HepG2 (cell line): ENCODE results near the gene SOST. TPM values are rescaled to one million over a fixed set of nuclear protein-coding genes. Genes with fewer than 3 reads are reported as not detected.

Experiments used
- CBFB ChIP-seq: sonication (generic); formaldehyde crosslinking; IDR thresholded peaks from 2 replicates; pipeline ENCODE4 v1.4.0; 2020; ENCODE audit warnings: missing genetic modification reagents
- EEA1 ChIP-seq: sonication (generic); formaldehyde crosslinking; IDR thresholded peaks from 2 replicates; pipeline ENCODE4 v1.5.1; 2020; ENCODE audit warnings: mild to moderate bottlenecking, missing genetic modification reagents, borderline replicate concordance
- HHEX ChIP-seq: IDR thresholded peaks from 2 replicates; pipeline ENCODE4 v1.6.1; 2016; ENCODE audit warnings: control low read depth
- MAFK ChIP-seq, 2 experiments: IDR thresholded peaks in 1 of 2; conservative IDR thresholded peaks in 1 of 2; 2 replicates each; pipeline ENCODE4 v1.6.1; 2011; ENCODE audit warnings: improper control_type of control experiment in 2 of 2, low read length in 2 of 2
- NFATC3 ChIP-seq: sonication (generic); formaldehyde crosslinking; IDR thresholded peaks from 2 replicates; pipeline ENCODE4 v1.5.1; 2020; ENCODE audit warnings: mild to moderate bottlenecking, missing genetic modification reagents
- NR1H2 ChIP-seq: sonication (generic); formaldehyde crosslinking; IDR thresholded peaks from 2 replicates; pipeline ENCODE4 v1.8.1; 2022; ENCODE audit warnings: low read depth, missing genetic modification reagents, borderline replicate concordance
- NRL ChIP-seq: sonication (generic); formaldehyde crosslinking; IDR thresholded peaks from 2 replicates; pipeline ENCODE4 v1.5.0; 2020; ENCODE audit warnings: missing genetic modification reagents, mild to moderate bottlenecking, moderate library complexity, borderline replicate concordance
- PHF5A ChIP-seq: IDR thresholded peaks from one replicate; pipeline ENCODE4 v1.6.1; 2018; ENCODE audit warnings: low read depth, missing genetic modification reagents; ENCODE audit not compliant: unreplicated experiment
- RXRB ChIP-seq: IDR thresholded peaks from 2 replicates; pipeline ENCODE4 v1.6.1; 2016; ENCODE audit warnings: borderline replicate concordance, missing genetic modification reagents, missing compliant biosample characterization
- SKI ChIP-seq: fragments of 450-650 bp; IDR thresholded peaks from one replicate; pipeline ENCODE4 v1.6.1; 2018; ENCODE audit warnings: mild to moderate bottlenecking; ENCODE audit not compliant: partially characterized antibody
- SPEN ChIP-seq: sonication (generic); formaldehyde crosslinking; IDR thresholded peaks from 2 replicates; pipeline ENCODE4 v1.5.1; 2020; ENCODE audit warnings: low read depth, mild to moderate bottlenecking, missing genetic modification reagents
- YEATS2 ChIP-seq: sonication (generic); formaldehyde crosslinking; IDR thresholded peaks from 2 replicates; pipeline ENCODE4 v1.4.0; 2020; ENCODE audit warnings: missing genetic modification reagents, borderline replicate concordance
- ZFP36L2 ChIP-seq: sonication (generic); formaldehyde crosslinking; IDR thresholded peaks from 2 replicates; pipeline ENCODE4 v1.4.0; 2020; ENCODE audit warnings: missing genetic modification reagents
- ZKSCAN5 ChIP-seq: sonication (generic); formaldehyde crosslinking; IDR thresholded peaks from 2 replicates; pipeline ENCODE4 v1.5.1; 2020; ENCODE audit warnings: mild to moderate bottlenecking, missing genetic modification reagents
- ZNF350 ChIP-seq: sonication (generic); formaldehyde crosslinking; IDR thresholded peaks from 2 replicates; pipeline ENCODE4 v1.4.0; 2020; ENCODE audit warnings: mild to moderate bottlenecking, low read depth, missing genetic modification reagents, borderline replicate concordance
- ZNF552 ChIP-seq: sonication (generic); formaldehyde crosslinking; IDR thresholded peaks from 2 replicates; pipeline ENCODE4 v1.9.0; 2022; ENCODE audit warnings: missing genetic modification reagents, mild to moderate bottlenecking, borderline replicate concordance
- ZNF563 ChIP-seq: sonication (generic); formaldehyde crosslinking; IDR thresholded peaks from 2 replicates; pipeline ENCODE4 v1.8.0; 2022; ENCODE audit warnings: mild to moderate bottlenecking, moderate library complexity, missing genetic modification reagents
- ZNF720 ChIP-seq: sonication (generic); formaldehyde crosslinking; IDR thresholded peaks from 2 replicates; pipeline ENCODE4 v1.4.0; 2020; ENCODE audit warnings: missing genetic modification reagents
- polyA plus RNA-seq, 8 experiments: library from polyadenylated mRNA; depleted of rRNA in 3 of 8; stranded (reverse) in 7 of 8; unstranded in 1 of 8; fragments of >200 nt; fragmentation: Illumina TruSeq in 4 of 8; extraction: Trizol in 4 of 8; gene quantifications; 2 replicates each; pipeline versions ENCODE4 v1.2.1 to v1.2.3, GENCODE V29; 2011 to 2016; ENCODE audit warnings: low read depth in 4 of 8, missing spikeins in 1 of 8, mixed read lengths in 1 of 8; ENCODE audit not compliant: insufficient read depth in 1 of 8
- total RNA-seq, 5 experiments: library from RNA; depleted of rRNA; stranded (reverse); fragments of >200 nt; fragmentation: Illumina TruSeq; extraction: Trizol; gene quantifications; 2 replicates each; pipeline ENCODE4 v1.2.3, GENCODE V29; 2016; ENCODE audit warnings: low read depth in 1 of 5
- TF ChIP-seq, protein P1 (sequence below): sonication (generic); formaldehyde crosslinking; IDR thresholded peaks from 2 replicates; pipeline ENCODE4 v1.4.0; 2020; ENCODE audit warnings: missing genetic modification reagents, mild to moderate bottlenecking, borderline replicate concordance
- TF ChIP-seq, protein P2 (sequence below): sonication (generic); formaldehyde crosslinking; IDR thresholded peaks from 2 replicates; pipeline ENCODE4 v1.8.1; 2023; ENCODE audit warnings: mild to moderate bottlenecking, missing genetic modification reagents
- TF ChIP-seq, protein P3 (sequence below): sonication (generic); formaldehyde crosslinking; IDR thresholded peaks from 2 replicates; pipeline ENCODE4 v1.4.0; 2020; ENCODE audit warnings: missing genetic modification reagents, borderline replicate concordance
- TF ChIP-seq, protein P4 (sequence below): sonication (generic); formaldehyde crosslinking; IDR thresholded peaks from 2 replicates; pipeline ENCODE4 v1.5.1; 2020; ENCODE audit warnings: missing genetic modification reagents, mild to moderate bottlenecking, borderline replicate concordance

The SOST gene
- total and polyA plus RNA-seq, 2 of the 13 experiments (the other 11 are each of a cell fraction or from before 2014, with no cell fraction given), result not detected

DNA sequence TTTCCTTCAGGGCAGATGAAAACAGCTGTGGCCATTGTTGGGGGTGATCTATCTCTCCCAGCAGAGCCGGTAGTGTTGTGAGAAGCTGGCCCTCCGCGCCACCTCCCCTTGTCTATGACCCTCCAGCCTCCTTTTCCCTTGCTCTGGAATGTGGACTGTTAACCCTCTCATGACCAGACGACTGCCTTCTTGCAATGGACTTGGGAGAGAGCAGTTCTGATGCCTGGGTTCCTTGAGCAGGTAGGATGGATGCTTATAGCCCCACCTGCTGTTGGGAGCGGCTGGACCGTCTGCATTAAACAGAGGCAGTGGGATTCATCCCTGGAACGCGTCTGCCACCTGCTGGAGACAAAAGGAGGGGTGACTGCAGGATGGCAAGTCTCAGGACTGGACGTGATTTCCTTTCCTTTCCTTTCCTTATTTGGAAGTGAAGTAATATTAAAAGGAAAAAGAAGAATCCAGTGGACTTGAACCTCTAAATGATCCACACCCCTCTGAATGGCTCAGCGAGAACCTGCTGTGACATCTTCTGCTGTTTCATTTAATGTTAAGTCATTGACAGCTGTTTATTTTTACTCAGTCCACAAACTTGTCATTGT is 1.8 kb upstream of the SOST start (continued):
- TF ChIP-seq NR1H2 (CRISPR knock-in tag) (no peak), ZNF552 (no peak), YEATS2 (CRISPR knock-in tag) (peak; percentile 76; the same call in 1 of the 2 replicates), SKI (peak; percentile 21), SPEN (CRISPR knock-in tag) (no peak), ZNF720 (CRISPR knock-in tag) (no peak), ZNF563 (CRISPR knock-in tag) (no peak), ZKSCAN5 (CRISPR knock-in tag) (no peak), ZNF350 (peak; percentile 76; the same call in 1 of the 2 replicates), NFATC3 (CRISPR knock-in tag) (no peak), ZFP36L2 (no peak), HHEX (CRISPR knock-in tag) (no peak), CBFB (peak; percentile 57; the same call in 1 of the 2 replicates), EEA1 (CRISPR knock-in tag) (no peak), NRL (0 out of 2 replicates have a peak, but pooled peaks have one; percentile 30), PHF5A (CRISPR knock-in tag) (no peak), MAFK (conservative IDR thresholded peaks at IDR 0.05 in 1 of 2, IDR thresholded peaks at IDR 0.05 in 1 of 2; ENCODE audit: low read length in 2 of 2) (no peak), RXRB (peak; percentile 78)
- TF ChIP-seq, protein P1, sequence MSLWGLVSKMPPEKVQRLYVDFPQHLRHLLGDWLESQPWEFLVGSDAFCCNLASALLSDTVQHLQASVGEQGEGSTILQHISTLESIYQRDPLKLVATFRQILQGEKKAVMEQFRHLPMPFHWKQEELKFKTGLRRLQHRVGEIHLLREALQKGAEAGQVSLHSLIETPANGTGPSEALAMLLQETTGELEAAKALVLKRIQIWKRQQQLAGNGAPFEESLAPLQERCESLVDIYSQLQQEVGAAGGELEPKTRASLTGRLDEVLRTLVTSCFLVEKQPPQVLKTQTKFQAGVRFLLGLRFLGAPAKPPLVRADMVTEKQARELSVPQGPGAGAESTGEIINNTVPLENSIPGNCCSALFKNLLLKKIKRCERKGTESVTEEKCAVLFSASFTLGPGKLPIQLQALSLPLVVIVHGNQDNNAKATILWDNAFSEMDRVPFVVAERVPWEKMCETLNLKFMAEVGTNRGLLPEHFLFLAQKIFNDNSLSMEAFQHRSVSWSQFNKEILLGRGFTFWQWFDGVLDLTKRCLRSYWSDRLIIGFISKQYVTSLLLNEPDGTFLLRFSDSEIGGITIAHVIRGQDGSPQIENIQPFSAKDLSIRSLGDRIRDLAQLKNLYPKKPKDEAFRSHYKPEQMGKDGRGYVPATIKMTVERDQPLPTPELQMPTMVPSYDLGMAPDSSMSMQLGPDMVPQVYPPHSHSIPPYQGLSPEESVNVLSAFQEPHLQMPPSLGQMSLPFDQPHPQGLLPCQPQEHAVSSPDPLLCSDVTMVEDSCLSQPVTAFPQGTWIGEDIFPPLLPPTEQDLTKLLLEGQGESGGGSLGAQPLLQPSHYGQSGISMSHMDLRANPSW (CRISPR knock-in tag), result no peak
- TF ChIP-seq, protein P2, sequence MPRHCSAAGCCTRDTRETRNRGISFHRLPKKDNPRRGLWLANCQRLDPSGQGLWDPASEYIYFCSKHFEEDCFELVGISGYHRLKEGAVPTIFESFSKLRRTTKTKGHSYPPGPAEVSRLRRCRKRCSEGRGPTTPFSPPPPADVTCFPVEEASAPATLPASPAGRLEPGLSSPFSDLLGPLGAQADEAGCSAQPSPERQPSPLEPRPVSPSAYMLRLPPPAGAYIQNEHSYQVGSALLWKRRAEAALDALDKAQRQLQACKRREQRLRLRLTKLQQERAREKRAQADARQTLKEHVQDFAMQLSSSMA (CRISPR knock-in tag), result 0 out of 2 replicates have a peak, but pooled peaks have one; percentile 50
- TF ChIP-seq, protein P3, sequence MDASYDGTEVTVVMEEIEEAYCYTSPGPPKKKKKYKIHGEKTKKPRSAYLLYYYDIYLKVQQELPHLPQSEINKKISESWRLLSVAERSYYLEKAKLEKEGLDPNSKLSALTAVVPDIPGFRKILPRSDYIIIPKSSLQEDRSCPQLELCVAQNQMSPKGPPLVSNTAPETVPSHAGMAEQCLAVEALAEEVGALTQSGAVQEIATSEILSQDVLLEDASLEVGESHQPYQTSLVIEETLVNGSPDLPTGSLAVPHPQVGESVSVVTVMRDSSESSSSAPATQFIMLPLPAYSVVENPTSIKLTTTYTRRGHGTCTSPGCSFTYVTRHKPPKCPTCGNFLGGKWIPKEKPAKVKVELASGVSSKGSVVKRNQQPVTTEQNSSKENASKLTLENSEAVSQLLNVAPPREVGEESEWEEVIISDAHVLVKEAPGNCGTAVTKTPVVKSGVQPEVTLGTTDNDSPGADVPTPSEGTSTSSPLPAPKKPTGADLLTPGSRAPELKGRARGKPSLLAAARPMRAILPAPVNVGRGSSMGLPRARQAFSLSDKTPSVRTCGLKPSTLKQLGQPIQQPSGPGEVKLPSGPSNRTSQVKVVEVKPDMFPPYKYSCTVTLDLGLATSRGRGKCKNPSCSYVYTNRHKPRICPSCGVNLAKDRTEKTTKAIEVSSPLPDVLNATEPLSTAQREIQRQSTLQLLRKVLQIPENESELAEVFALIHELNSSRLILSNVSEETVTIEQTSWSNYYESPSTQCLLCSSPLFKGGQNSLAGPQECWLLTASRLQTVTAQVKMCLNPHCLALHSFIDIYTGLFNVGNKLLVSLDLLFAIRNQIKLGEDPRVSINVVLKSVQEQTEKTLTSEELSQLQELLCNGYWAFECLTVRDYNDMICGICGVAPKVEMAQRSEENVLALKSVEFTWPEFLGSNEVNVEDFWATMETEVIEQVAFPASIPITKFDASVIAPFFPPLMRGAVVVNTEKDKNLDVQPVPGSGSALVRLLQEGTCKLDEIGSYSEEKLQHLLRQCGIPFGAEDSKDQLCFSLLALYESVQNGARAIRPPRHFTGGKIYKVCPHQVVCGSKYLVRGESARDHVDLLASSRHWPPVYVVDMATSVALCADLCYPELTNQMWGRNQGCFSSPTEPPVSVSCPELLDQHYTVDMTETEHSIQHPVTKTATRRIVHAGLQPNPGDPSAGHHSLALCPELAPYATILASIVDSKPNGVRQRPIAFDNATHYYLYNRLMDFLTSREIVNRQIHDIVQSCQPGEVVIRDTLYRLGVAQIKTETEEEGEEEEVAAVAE (CRISPR knock-in tag), result peak; percentile 87
- TF ChIP-seq, protein P4, sequence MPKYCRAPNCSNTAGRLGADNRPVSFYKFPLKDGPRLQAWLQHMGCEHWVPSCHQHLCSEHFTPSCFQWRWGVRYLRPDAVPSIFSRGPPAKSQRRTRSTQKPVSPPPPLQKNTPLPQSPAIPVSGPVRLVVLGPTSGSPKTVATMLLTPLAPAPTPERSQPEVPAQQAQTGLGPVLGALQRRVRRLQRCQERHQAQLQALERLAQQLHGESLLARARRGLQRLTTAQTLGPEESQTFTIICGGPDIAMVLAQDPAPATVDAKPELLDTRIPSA (CRISPR knock-in tag), result no peak
